ENCODE measurements around the gene UBE2N.
"Not testable (repeated sequence)": the region's sequence is repeated elsewhere in the genome, so short reads cannot be mapped to it uniquely, and the experiment has no call there.

UBE2N gene

DNA sequence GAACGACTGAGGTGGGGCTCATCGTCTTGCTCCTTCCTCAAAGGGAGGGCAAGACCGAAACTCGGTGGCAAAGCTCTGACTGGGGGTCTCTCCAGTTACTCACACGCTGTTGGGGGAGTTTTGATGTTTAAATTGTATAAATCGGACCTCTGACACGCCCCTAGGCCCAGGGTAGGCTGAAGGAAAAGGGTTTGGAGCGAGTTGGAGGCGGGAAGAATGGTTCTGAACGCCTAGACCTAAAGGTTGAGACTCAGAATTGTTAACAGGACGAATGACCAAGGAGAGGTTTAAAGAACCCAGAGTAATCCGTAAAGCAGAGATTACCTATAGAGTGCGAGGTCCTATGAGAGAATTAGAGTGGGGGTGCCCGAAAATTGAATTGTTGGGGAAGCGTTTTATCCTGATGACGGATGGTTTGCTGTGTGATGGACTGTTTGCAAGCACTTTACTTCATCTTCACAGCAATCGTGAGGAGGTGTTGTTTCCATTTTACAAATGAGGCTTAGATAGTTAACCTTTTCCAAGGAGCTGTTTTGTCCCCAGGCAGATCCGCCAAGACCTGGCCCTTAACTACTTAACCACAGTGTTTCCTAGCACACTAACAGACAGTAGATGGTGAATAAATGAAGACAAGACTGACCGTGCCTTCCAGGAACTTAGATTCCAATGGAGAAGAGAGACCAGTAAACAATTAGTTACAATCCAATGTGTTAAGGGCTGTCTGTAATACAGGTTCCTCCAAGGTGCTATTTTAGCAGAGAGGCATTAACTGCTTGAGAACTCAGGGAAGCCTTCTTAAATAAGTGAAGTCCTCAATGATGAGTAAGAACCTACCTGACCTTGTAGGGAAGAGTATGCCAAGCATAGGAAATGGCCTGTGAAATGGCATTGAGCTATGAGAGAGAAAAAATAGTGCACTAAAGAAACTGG, 929 bp upstream of the UBE2N start:
- no peak for DNase-seq

DNA sequence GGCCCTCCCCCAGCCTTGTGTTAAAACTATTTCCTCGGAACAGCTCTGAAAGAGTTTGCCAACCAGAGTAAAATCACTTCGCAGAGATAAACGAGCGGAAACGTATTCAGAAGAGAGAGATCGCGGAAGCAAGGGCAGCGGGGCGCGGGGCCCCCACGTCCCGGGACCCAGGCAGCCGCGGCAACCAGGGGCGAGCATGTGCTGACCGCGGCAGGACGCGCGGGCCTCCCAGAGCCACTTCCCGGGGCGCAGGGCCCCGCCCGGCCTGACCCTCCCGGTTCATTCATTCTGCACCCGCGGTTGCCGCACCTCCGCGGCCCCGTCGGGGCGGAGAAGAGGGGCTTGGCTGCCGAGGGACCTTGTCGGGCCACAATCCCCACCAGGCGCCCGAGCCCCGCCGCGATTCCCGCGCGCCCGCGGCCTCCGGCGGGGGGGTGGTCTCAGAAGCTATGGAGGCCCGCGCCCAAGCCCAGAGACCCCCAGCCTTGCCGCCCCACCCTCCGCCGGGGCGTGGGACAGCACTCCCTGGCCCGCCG, 598 bp downstream of the UBE2N start:
- DNase-seq = peak; percentile 43 to 45

DNA sequence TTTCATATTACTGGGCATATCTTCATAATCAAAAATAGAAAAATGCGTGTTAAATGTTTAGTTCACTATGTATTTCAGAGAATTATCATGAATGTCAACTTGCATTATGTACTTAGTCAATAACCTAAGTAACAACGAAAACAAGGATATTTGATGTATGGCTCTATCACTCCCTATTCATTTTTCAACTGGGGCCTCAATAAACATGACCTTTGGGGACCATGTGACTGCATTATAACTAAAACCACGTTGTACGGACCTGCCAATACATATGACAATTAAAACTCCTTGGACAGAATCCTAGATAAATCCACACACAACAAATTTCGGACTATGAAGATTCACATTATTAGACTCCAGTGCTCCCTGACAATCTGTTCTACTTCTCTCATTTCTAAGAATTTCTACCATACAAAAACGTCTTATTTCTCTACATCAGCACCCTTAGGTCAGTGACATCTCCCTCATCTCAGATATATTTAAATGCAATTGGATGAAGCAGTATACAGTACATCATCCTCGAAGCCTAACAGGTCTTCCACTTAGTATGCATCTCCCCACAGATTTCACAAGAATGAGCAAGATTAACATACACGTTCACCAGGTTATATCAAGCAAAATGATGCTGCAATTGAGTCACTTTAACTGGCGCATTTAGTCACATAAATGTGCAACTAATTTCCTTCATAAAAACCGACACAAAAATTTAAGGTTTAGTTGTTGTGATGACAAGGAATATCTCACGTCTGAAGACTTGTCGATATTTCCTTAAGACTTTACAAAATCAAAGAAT, 1.5 kb downstream of the UBE2N start:
- DNase-seq = no peak

DNA sequence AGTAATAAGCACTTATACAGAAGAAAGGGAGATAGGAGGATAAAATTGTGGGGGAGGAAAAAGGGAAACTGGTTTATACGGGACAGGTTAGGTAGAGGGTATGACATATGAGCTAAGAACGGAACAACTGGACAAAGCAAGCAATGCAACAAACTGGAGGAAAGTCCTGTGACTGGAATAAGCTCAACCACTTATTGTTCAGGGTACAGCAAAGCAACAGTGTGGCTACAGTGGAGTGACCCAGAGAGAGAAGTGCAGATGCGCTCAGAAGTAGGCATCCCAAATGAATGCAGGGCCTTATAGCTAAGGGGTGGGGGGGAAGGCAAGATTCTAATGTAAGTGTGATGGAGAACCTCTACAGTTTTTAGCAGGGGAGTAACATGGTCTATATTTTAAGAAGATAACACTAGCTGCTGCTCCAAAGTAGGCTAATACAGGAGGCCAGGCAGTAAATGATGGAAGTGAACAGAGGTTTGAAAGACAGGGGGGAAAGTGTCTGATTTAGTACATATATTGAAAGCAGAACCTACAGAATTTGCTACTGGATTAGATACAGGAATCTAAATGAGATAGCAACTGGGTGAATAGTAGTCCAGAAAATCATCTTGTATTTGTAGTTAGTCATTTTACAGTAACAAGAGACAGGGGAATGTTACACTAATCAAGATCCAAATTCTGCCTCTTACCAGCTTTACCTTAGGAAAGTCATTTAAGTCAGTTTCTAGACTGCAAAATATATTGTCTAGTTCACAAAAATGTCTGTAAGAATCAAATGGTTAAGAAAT, 3.3 kb downstream of the UBE2N start:
- DNase-seq = no peak

DNA sequence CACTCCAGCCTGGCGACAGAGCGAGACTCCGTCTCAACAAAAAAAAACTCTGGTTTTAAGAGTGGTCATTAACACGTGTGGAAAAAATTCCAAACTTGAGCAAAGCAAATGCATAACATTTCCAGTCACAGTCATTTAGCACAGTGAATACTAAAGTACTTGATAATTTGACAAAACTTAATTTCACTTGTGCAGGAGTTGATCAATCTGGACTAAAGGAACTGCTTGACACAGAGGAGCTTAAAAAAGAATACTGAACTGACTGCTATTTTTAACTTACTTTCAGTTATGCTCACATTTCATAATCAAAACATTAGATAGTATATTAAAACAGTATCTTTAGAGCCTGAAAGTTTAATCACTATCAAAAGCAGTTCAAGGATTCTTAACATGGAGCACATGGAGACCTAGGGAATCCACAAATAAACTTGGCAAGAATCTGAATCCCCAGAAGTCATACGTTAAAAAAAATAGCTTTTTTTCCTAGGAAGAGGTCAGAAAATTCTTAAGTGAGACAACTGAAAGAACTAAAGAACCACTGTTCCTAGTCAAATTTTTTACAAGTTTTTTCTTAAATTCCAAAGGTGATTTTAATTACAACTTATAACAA, 7.4 kb downstream of the UBE2N start:
- DNase-seq = no peak

DNA sequence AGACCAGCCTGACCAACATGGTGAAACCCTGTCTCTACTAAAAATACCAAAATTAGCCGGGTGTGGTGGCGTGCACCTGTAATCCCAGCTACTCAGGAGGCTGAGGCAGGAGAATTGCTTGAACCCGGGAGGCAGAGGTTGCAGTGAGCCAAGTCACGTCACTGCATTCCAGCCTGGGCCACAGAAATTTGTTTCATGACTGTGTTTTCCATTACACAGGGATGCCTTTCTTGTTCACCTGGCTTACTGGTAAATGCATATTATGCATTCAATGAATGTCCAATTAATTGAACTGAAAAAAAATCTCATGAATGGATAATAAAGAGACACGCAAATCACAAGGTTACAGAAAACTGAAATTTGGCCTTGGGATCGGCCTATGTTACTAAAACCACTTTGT, 9.7 kb downstream of the UBE2N start:
- DNase-seq = not testable (repeated sequence)

DNA sequence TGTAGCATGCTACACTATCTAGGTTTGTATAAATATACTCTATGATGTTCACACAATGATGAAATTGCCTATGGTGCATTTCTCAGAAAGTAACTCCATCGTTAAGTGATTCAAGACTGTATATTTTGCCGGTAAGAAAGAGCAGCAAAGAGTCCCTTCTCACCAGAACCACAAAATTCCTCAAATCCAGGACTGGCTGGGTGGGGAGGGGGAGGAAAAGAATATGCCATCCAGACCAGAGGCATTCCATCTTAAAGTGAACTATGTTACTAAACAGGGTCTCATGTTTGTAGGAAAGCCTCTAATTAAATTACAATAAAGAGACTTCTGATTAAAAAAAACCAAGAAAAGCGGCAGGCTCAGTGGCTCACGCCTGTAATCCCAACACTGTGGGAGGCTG, 11.5 kb downstream of the UBE2N start:
- DNase-seq = no peak

DNA sequence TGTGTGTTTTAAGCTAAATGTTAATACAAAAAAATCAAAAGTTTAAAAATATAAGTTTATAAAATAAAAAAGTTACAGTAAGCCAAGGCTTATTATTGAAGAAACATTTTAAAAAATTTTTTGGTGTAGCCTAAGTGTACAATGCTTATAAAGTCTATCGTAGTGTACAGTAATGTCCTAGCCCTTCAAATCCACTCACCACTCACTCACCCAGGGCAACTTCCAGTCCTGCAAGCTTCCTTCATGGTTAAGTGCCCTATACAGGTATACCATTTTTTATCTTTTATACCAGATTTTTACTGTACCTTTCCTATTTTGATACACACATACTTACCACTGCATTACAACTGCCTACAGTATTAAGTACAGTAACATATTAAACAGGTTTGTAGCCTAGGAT, 11.9 kb downstream of the UBE2N start:
- DNase-seq = no peak

DNA sequence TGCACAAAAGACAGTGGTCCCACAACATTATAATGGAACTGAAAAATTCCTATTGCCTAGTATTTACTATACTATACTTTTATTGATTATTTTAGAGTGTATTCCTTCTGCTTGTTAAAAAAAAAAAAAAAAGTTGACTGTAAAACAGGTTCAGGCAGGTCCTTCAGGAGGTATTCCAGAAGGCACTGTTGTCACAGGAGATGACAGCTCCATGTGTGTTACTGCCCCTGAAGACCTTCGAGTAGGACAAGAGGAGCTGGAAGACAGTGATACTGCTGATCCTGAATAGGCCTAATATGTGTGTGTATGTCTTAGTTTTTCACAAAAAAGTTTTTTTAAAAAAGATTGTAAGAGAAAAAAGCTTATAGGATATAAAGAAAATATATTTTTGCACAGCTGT, 12.3 kb downstream of the UBE2N start:
- DNase-seq = no peak

DNA sequence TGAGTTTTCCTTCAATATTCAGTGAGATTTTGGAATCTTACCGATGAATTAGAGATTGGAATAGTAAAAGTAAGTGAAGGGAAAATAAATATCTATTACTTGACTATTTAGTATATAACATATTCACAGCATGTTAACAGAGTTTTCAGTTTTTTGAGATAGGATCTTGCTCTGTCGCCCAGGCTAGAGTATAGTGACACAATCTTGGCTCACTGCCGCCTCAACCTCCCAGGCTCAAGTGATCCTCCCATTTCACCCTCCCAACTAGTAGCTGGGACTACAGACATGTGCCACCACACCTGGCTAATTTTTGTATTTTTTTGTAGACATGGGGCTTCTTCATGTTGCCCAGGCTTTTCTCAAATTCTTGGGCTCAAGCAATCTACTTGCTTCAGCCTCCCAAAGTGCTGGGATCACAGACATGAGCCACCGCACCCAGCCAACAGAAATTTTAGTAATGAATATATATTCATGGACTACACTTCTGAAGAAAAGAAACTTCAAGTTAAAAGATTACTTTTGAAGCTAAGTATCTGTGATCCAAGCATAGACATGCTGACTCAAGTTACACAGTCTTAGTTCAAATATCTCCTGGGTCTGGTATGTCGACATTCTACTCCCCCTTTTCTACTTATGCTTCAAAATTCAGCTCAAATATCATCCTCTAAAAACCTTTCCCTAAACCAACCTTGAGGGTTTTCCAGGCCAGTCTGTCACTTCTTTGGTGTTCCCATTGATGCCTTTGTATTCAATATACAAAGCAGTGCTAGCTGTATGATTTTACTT, 13.8 kb downstream of the UBE2N start:
- DNase-seq = no peak

DNA sequence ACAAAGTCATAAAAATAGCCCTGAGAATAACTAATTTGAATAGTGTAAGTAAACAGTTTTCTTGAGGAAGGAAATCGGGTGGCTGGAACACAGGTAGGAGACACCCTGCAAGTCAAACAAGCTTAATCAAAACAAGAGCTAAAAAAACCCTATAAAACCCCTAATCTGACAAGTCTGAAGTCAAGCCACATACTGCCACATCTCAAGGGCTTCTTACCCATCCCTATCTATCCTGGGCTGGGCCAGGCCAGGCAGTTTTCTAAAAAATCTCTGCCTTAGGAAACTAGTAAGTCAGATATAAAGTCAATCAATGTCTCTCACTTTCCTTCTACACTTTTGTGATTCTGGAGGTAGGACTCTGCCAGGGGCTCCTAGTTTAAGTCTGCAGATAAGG, 15.3 kb downstream of the UBE2N start:
- no peak for DNase-seq

DNA sequence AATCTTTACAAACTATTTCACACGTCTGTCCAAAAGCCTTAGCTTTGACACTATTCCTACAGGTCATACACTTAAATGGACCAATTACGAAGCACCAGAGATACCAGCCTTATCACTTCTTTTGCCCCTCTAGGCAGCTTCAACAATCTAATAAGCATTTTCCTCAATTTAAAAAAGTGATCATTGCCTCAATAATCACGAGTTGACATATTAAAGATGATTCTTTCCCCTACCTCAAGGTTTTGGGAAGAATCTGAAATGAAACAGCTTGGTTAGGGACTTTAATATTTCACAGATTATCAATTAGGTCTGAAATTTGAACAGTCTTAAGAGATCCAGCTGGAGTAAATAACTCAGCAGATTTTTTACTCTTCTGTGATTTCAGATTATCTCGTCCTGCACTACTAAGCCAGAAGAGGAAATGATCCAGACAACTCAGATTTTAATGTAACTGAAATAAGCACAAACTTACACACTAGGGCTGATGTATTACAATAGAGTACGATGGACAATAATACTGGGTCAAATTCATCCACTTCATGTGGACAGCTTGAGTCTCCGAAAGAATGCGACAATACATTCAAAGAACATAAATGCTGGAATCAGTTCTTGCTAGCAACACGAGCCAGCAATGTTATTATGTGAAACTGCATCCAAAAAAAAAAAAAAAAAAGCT, 15.9 kb downstream of the UBE2N start:
- DNase-seq = no peak

DNA sequence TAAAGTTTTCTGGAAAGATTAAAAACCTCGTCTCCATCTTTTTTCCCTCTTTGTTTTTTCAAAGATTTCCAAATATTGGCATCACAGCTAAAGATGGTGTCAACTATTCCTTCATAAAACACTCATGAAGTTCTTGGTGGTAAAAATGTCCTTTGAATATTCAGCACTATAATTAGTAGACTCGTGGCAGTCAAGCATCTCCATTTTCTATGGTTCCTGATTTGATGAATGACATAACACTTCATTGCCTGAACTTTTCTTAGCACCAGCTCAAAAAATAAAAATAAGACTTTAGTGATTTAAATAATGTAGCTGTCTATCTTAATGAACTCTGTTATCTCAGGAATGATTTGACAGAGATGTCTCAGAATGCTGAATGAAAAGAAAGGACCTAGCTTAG, 19.7 kb downstream of the UBE2N start:
- DNase-seq = no peak

DNA sequence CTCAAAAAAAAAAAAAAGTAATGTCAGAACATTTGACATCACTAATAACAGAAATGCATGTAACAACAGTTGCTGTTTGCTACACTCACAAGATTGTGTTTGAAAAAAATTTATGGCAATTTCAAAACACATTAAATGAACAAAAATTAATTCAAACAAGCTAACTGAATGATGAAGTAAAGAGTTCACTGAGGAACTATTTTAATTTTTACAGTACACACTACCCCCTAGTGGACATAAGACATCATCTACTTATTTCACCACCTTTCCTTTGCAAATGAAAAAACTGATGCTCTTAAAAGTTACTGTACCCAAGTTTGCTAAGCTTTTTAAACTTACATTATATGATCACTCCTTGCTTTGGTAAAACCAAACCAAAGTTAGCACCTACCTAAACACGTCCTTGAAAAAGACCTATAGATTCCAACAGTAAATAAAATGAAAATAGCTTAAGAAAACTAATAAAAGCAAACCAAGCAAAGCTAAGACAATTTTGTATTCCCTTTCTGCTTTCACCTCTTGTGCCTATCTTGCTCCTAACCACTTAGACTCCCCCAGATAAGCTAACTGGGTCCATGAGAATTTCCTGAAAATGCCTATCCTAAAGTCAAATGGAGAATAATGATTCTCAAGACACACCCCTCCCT, 22.2 kb downstream of the UBE2N start:
- DNase-seq = no peak

DNA sequence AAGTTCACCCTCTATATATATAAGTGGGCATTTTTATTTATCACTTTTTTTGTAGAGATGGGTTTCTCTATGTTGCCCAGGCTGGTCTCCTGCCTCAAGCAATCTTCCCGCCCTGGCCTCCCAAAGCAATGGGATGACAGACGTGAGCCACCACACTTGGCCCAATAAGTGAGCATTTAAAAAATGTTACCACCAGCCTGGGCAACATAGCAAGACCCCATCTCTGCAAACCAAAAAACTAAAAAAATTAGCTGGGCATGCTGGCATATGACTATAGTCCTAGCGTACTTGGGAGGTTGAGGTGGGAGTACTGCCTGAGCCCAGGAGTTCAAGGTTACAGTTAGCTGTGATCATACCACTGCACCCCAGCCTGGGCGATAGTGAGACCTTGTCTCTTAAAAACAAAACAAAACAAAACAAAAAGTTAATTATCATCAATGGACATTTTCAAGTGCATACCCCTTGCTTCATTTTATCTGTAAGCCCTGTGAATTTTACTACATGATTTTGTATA, 23.7 kb downstream of the UBE2N start:
- DNase-seq = no peak

DNA sequence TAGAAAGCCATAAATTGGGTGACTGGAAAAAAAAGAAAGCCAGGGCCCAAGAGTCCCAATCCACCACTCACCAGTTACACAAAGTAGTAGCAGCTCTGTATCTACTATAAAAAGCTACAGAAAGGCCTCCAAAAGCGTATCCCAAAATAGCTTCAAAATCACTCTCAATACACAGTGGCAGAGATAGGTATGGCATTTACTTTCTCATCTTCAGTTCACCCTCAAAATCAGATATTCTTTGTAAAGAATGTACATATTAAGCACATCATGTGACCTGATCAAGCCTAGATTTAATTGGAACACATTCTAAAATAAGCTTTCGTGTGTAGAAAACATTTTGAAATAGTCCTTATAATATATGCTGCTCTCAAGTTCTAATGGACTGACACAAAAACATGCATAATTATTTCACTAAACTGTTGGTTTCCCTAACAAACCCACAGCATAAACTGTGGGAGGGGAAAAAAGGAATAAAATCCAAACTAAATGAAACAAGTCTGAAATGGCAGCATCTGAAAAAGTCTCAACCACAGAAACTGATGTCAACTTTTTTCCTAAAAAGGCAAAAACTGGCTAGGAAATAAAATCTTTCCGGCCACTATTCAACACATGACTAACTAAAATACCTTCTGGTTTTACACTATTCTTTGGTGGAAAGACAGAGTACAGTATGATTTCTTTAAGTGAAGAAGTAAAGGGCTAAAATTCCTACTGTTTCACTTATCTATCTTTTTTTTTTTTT, 25.9 kb downstream of the UBE2N start:
- DNase-seq = no peak

DNA sequence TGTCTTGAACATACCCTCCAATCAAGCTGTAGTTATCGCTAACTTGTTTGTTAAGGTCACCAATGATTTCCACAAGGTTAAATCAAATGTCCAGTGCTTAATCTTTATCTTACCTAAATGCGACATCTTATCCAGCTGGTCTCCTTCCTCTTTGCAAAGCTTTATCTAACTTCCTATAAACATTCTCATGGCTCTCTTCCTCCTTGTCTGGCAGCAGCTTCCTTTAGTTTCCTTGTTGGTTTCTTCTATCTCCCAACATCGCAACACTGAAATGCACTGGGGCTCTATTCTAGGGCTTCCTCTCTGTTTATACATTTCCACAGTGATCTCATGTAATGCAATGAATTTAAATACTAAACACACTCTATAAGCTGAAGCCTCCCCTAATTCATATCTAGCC, 28.7 kb downstream of the UBE2N start:
- DNase-seq = no peak

DNA sequence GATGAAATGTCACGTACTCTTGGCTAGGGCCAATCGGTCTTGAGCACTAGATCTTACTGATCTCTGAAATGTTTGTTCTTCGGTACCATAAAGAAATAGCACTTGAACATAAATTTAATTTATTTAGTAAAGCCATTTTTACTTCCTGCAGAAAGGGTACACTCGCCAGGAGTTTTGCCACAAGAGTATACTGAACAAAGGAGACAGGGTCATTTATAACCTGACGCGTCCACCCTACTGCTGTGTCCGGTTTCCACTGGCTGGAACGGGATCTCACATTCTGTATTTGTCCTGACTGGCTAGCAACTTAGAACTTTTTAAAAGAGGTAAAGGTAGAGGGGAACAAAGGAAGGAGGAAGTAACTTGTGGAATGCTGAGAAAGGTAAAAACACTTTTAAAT, 29.4 kb downstream of the UBE2N start:
- not testable (repeated sequence) for DNase-seq

DNA sequence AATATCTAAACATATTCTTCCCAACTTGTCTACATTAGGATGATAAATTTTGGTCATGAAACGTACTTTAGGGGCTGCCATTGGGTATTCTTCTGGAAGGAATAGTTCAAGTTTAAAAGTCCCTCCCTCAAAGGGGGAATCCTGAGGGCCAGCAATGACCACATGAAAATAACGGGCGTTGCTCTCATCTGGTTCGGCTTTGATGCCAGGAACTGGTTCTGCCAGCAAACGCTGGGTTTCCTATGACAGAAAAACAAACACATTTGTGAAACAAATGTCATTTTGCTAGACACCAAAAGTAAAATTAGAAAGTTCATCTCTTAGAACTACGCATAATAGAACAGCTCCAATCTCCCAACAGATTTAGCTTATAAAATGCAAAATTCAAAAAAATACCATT, 30.7 kb downstream of the UBE2N start:
- DNase-seq = not testable (repeated sequence)

Data from stimulated activated CD4-positive, alpha-beta T cell treated with anti-CD3 and anti-CD28 coated beads, Interleukin-2, amount 100 ng/mL, for 24 hours (primary cell).